GM12874 (cell line): Measurements from ENCODE around the gene MBP.

Experiments
- CTCF ChIP-seq: IDR thresholded peaks from 2 replicates; pipeline ENCODE4 v1.5.1; 2011; ENCODE audit warnings: low read depth, mild to moderate bottlenecking, control low read depth, low read length, moderate library complexity; ENCODE audit not compliant: insufficient read depth

MBP gene

GRCh38 chr18:77008576-77009315, 123.8 kb downstream of the MBP start:
- no peak for TF ChIP-seq CTCF

- no peak for TF ChIP-seq CTCF
Observed at GRCh38 chr18:77008006-77008405, 124.6 kb downstream of the MBP start.

DNA sequence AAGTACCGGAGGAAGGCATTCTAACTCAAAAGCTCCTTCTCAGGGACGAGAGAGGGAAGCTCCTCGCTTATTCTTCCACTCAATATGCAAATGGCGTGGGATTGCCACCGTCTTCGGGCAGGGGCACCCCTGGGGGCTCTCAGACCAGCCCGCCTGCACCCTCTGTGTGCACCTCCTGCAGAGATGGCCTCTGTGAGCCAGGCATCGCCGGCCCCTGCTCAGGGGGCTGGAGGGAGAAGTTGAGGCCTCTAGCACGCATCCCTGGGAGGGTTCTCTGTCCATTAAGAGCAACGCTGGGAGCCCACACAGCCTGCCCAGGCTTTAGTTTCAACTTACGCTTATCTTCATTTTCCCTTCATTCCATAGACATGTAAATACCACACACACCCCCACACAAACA, 125.3 kb downstream of the MBP start:
- TF ChIP-seq CTCF, result no peak

- TF ChIP-seq CTCF, result no peak
Observed at GRCh38 chr18:77006305-77007175, 126.0 kb downstream of the MBP start.

DNA sequence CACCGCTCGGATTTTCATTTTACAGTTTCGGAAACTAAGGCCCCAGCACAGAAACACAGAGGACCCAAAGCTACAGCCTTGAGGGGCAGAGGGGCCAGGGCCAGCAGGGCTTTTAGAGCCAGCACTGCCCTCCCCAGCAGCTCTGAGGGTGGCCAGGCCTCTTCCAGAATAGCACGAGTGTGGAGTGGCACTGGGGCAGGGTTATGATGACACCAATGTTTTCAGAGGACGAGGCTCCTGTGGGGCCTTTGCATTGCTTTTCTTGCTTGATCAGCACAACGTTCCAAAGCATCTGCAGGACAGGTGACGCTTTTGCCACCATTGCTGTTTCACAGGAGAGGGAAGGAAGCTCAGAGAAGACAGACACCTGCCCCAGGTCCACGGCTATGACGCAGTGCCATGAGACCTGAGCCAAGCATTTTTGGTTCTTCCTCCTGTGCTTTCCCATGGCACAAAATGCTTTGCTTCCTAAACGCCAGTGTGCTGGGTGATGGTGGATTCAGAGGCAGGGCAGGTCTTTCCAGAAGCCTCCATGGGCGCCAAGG, 126.9 kb downstream of the MBP start:
- no peak for TF ChIP-seq CTCF

DNA sequence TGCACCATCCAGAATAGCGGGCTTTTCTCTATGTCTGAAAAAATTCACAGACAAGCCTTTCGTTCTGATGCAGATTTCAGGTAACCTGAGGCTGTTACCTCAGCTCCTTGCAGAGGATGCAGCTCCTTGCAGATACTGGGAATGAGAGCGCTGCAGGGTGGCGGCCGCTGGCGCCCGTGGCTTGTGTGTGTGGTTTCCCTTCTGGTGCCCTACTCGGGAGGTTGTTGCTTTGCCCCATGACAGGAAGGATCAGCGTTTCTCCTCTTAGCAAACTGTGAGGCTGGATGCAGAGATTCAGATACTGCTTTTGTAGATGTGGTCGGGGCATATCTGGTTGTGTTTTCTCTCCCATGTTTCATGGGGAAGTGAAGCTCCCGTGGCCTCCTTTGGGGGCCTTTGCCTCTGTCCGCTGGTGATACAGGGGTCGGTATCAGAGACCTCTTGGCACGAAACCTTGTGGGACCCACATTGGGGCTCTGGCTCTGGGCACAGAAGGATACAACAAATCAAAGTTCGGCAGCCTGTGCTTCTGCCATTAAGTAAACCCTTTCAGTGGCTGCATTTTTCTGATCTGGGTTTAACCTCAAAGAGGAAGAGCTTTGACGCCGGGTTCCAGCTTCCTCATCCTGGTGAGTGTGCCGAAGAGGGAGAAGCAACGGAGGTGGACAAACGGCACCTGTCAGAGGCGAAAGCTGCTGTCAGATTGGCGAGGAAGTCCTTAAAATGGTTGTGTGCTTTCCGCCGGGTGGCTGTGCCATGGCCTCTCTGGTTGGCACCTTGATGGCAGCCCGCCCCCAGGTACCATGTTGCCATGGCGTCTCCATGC, 127.8 kb downstream of the MBP start:
- no peak for TF ChIP-seq CTCF
